GM23338 (cell line): ENCODE data around the gene FAM168A. TPM values are rescaled to one million over a fixed set of nuclear protein-coding genes. Genes with fewer than 3 reads are reported as not detected.

ENCODE experiments used
- ATAC-seq: fragments of 200-7000 bp; cut with Tn5 transposase; 3 replicates; pipeline ENCODE4 v1.9.1; 2020
- DNase-seq: peaks from one replicate; pipeline ENCODE4 v3.0.0-alpha.2; 2015; ENCODE audit warnings: low spot score
- H2AFZ ChIP-seq: fragments of 200-600 bp; sonication (generic); 2 replicates; pipeline ENCODE4 v1.8.0; 2016; ENCODE audit warnings: antibody characterized with exemption, mild to moderate bottlenecking, moderate library complexity
- H3F3A ChIP-seq: fragments of 200-600 bp; sonication (generic); replicated peaks from 2 replicates; pipeline ENCODE4 v1.8.0; 2017; ENCODE audit warnings: antibody characterized with exemption, mixed run types, low read depth
- H3K27ac ChIP-seq: fragments of 200-600 bp; sonication (generic); 2 replicates; pipeline ENCODE4 v1.6.1; 2016; ENCODE audit warnings: low read depth
- H3K27me3 ChIP-seq: fragments of 200-600 bp; sonication (generic); 2 replicates; pipeline ENCODE4 v1.8.0; 2016; ENCODE audit warnings: mild to moderate bottlenecking, mixed run types, moderate library complexity; ENCODE audit not compliant: insufficient read depth
- H3K36me3 ChIP-seq: fragments of 200-600 bp; sonication (generic); 2 replicates; pipeline ENCODE4 v1.8.0; 2016; ENCODE audit warnings: mild to moderate bottlenecking; ENCODE audit not compliant: insufficient read depth
- H3K4me1 ChIP-seq: fragments of 200-600 bp; sonication (generic); 2 replicates; pipeline ENCODE4 v1.8.0; 2016; ENCODE audit warnings: mild to moderate bottlenecking, moderate library complexity; ENCODE audit not compliant: insufficient read depth
- H3K4me2 ChIP-seq: fragments of 200-600 bp; sonication (generic); 2 replicates; pipeline ENCODE4 v1.7.1; 2017; ENCODE audit warnings: mixed run types
- H3K4me3 ChIP-seq: fragments of 200-600 bp; sonication (generic); 2 replicates; pipeline ENCODE4 v1.6.1; 2016; ENCODE audit warnings: mixed run types
- H3K79me2 ChIP-seq: fragments of 200-600 bp; sonication (generic); replicated peaks from 2 replicates; pipeline ENCODE4 v1.8.0; 2017; ENCODE audit warnings: mild to moderate bottlenecking; ENCODE audit not compliant: insufficient read depth
- H3K9me2 ChIP-seq: fragments of 200-600 bp; sonication (generic); 2 replicates; pipeline ENCODE4 v1.8.0; 2017; ENCODE audit not compliant: insufficient read depth
- H4K20me1 ChIP-seq: fragments of 200-600 bp; sonication (generic); replicated peaks from 2 replicates; pipeline ENCODE4 v1.8.0; 2017; ENCODE audit warnings: mild to moderate bottlenecking; ENCODE audit not compliant: insufficient read depth
- H3K27ac Mint-ChIP-seq: 2 replicates; pipeline ENCODE4 v1.8.0; 2020; ENCODE audit warnings: inconsistent platforms, mild to moderate bottlenecking, moderate library complexity, mixed read lengths
- H3K27me3 Mint-ChIP-seq: 3 replicates; pipeline ENCODE4 v1.8.0; 2022; ENCODE audit warnings: low read depth, mild to moderate bottlenecking, moderate library complexity, mixed read lengths, inconsistent platforms; ENCODE audit not compliant: insufficient read depth, poor library complexity
- H3K36me3 Mint-ChIP-seq: 3 replicates; pipeline ENCODE4 v1.8.0; 2021; ENCODE audit warnings: low read depth, mild to moderate bottlenecking, inconsistent platforms, moderate library complexity, mixed read lengths
- H3K4me1 Mint-ChIP-seq: 3 replicates; pipeline ENCODE4 v1.8.0; 2020; ENCODE audit warnings: mild to moderate bottlenecking, inconsistent platforms, mixed read lengths
- H3K4me3 Mint-ChIP-seq: 3 replicates; pipeline ENCODE4 v1.8.0; 2021; ENCODE audit warnings: moderate library complexity, mild to moderate bottlenecking, inconsistent platforms, mixed read lengths
- H3K9me3 Mint-ChIP-seq: 3 replicates; pipeline ENCODE4 v1.8.0; 2020; ENCODE audit warnings: moderate library complexity, mild to moderate bottlenecking, inconsistent platforms, mixed read lengths
- CREB1 ChIP-seq: fragments of 250-450 bp; sonication (Bioruptor Pico); IDR thresholded peaks from 2 replicates; pipeline ENCODE4 v1.5.0; 2020; ENCODE audit warnings: low read depth, mild to moderate bottlenecking, moderate library complexity
- EZH2 ChIP-seq: fragments of 200-600 bp; sonication (generic); IDR thresholded peaks from one replicate; pipeline ENCODE4 v1.8.0; 2017; ENCODE audit warnings: antibody characterized with exemption, mild to moderate bottlenecking, low read depth; ENCODE audit not compliant: unreplicated experiment
- EZH2phosphoT487 ChIP-seq: fragments of 200-600 bp; sonication (generic); IDR thresholded peaks from one replicate; pipeline ENCODE4 v1.8.1; 2018; ENCODE audit warnings: antibody characterized with exemption; ENCODE audit not compliant: unreplicated experiment
- JUNB ChIP-seq: IDR thresholded peaks from one replicate; pipeline ENCODE4 v1.6.1; 2016; ENCODE audit warnings: antibody characterized with exemption; ENCODE audit not compliant: unreplicated experiment
- NANOG ChIP-seq: IDR thresholded peaks from 2 replicates; pipeline ENCODE4 v1.6.1; 2016; ENCODE audit warnings: antibody characterized with exemption, borderline replicate concordance
- POLR2AphosphoS5 ChIP-seq: IDR thresholded peaks from 2 replicates; pipeline ENCODE4 v1.6.1; 2016; ENCODE audit warnings: antibody characterized with exemption, low read depth
- STAT1 ChIP-seq: IDR thresholded peaks from one replicate; pipeline ENCODE4 v1.6.1; 2016; ENCODE audit warnings: antibody characterized with exemption; ENCODE audit not compliant: unreplicated experiment
- ZNF114 ChIP-seq: fragments of 250-450 bp; sonication (Bioruptor Pico); IDR thresholded peaks from 2 replicates; pipeline ENCODE4 v1.5.0; 2020; ENCODE audit warnings: mild to moderate bottlenecking, moderate library complexity
- ZNF331 ChIP-seq: fragments of 250-450 bp; sonication (Bioruptor Pico); IDR thresholded peaks from 2 replicates; pipeline ENCODE4 v1.5.0; 2020; ENCODE audit warnings: low read depth, mild to moderate bottlenecking, moderate library complexity
- polyA plus RNA-seq: library from polyadenylated mRNA; unstranded; fragments of >200 nt; fragmentation: Nextera tagmentation; extraction: Ambion mirVana; gene quantifications from 2 replicates; pipeline ENCODE4 v1.2.1, GENCODE V29; 2016
- total RNA-seq: library from RNA; depleted of rRNA; stranded (reverse); fragments of >200 nt; shearing (Covaris generic); gene quantifications from 2 replicates; pipeline ENCODE4 v1.2.3, GENCODE V29; 2014
- TF ChIP-seq, protein P1 (sequence below): fragments of 250-450 bp; sonication (Bioruptor Pico); IDR thresholded peaks from 2 replicates; pipeline ENCODE4 v1.5.0; 2020; ENCODE audit warnings: mild to moderate bottlenecking, moderate library complexity
- TF ChIP-seq, protein P2 (sequence below): IDR thresholded peaks from one replicate; pipeline ENCODE4 v1.6.1; 2018; ENCODE audit warnings: antibody characterized with exemption; ENCODE audit not compliant: unreplicated experiment
- TF ChIP-seq, protein P3 (sequence below), 2 experiments: fragments of 200-600 bp in 1 of 2; sonication (generic) in 1 of 2; conservative IDR thresholded peaks; 2 replicates each; pipeline versions ENCODE4 v1.5.1 to v1.6.1; 2016 to 2017; ENCODE audit warnings: antibody characterized with exemption in 2 of 2, low read depth in 2 of 2, mild to moderate bottlenecking in 2 of 2, moderate library complexity in 1 of 2
- TF ChIP-seq, protein P4 (sequence below): IDR thresholded peaks from 2 replicates; pipeline ENCODE4 v1.6.1; 2016; ENCODE audit warnings: antibody characterized with exemption

The FAM168A gene
- total and polyA plus RNA-seq, 2 experiments from 2014 or later: 8.0 to 20.3 TPM

DNA sequence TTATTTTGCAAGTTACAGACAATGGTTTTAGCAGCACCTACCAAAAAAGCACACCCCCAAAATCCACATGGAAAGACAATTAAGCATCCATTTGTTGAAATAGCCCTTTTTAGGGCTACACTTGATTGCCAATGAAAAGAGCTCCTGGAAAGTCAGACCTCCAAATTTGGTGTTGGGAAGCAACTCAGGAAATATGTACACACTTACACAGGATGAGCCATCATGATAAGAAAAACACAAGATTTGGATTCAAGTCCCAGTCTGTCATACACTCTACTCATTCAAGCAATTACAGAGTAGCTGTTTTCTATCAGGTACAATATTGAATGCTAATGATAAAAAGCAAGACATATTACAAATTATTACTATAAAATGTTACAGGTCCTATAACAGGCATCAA is 31.5 kb downstream of the FAM168A start:
- H3K4me2 ChIP-seq: no peak overlapping the region; the same call in 1 of the 2 replicates
- ATAC-seq (no peak), DNase-seq (no peak)
- H3K27ac Mint-ChIP-seq: no peak overlapping the region
- H3F3A ChIP-seq: no peaks in the 10 kb centered on the region
- TF ChIP-seq EZH2phosphoT487 (no peak), ZNF331 (CRISPR knock-in tag) (no peak), JUNB (no peak), POLR2AphosphoS5 (no peak), CREB1 (no peak), EZH2 (no peak), STAT1 (no peak), ZNF114 (CRISPR knock-in tag) (no peak), NANOG (no peak)
- TF ChIP-seq, protein P1, sequence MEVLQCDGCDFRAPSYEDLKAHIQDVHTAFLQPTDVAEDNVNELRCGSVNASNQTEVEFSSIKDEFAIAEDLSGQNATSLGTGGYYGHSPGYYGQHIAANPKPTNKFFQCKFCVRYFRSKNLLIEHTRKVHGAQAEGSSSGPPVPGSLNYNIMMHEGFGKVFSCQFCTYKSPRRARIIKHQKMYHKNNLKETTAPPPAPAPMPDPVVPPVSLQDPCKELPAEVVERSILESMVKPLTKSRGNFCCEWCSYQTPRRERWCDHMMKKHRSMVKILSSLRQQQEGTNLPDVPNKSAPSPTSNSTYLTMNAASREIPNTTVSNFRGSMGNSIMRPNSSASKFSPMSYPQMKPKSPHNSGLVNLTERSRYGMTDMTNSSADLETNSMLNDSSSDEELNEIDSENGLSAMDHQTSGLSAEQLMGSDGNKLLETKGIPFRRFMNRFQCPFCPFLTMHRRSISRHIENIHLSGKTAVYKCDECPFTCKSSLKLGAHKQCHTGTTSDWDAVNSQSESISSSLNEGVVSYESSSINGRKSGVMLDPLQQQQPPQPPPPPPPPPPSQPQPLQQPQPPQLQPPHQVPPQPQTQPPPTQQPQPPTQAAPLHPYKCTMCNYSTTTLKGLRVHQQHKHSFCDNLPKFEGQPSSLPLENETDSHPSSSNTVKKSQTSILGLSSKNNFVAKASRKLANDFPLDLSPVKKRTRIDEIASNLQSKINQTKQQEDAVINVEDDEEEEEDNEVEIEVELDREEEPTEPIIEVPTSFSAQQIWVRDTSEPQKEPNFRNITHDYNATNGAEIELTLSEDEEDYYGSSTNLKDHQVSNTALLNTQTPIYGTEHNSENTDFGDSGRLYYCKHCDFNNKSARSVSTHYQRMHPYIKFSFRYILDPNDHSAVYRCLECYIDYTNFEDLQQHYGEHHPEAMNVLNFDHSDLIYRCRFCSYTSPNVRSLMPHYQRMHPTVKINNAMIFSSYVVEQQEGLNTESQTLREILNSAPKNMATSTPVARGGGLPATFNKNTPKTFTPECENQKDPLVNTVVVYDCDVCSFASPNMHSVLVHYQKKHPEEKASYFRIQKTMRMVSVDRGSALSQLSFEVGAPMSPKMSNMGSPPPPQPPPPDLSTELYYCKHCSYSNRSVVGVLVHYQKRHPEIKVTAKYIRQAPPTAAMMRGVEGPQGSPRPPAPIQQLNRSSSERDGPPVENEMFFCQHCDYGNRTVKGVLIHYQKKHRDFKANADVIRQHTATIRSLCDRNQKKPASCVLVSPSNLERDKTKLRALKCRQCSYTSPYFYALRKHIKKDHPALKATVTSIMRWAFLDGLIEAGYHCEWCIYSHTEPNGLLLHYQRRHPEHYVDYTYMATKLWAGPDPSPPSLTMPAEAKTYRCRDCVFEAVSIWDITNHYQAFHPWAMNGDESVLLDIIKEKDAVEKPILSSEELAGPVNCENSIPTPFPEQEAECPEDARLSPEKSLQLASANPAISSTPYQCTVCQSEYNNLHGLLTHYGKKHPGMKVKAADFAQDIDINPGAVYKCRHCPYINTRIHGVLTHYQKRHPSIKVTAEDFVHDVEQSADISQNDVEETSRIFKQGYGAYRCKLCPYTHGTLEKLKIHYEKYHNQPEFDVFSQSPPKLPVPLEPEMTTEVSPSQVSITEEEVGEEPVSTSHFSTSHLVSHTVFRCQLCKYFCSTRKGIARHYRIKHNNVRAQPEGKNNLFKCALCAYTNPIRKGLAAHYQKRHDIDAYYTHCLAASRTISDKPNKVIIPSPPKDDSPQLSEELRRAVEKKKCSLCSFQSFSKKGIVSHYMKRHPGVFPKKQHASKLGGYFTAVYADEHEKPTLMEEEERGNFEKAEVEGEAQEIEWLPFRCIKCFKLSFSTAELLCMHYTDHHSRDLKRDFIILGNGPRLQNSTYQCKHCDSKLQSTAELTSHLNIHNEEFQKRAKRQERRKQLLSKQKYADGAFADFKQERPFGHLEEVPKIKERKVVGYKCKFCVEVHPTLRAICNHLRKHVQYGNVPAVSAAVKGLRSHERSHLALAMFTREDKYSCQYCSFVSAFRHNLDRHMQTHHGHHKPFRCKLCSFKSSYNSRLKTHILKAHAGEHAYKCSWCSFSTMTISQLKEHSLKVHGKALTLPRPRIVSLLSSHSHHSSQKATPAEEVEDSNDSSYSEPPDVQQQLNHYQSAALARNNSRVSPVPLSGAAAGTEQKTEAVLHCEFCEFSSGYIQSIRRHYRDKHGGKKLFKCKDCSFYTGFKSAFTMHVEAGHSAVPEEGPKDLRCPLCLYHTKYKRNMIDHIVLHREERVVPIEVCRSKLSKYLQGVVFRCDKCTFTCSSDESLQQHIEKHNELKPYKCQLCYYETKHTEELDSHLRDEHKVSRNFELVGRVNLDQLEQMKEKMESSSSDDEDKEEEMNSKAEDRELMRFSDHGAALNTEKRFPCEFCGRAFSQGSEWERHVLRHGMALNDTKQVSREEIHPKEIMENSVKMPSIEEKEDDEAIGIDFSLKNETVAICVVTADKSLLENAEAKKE (CRISPR knock-in tag): no peak
- TF ChIP-seq, protein P2, sequence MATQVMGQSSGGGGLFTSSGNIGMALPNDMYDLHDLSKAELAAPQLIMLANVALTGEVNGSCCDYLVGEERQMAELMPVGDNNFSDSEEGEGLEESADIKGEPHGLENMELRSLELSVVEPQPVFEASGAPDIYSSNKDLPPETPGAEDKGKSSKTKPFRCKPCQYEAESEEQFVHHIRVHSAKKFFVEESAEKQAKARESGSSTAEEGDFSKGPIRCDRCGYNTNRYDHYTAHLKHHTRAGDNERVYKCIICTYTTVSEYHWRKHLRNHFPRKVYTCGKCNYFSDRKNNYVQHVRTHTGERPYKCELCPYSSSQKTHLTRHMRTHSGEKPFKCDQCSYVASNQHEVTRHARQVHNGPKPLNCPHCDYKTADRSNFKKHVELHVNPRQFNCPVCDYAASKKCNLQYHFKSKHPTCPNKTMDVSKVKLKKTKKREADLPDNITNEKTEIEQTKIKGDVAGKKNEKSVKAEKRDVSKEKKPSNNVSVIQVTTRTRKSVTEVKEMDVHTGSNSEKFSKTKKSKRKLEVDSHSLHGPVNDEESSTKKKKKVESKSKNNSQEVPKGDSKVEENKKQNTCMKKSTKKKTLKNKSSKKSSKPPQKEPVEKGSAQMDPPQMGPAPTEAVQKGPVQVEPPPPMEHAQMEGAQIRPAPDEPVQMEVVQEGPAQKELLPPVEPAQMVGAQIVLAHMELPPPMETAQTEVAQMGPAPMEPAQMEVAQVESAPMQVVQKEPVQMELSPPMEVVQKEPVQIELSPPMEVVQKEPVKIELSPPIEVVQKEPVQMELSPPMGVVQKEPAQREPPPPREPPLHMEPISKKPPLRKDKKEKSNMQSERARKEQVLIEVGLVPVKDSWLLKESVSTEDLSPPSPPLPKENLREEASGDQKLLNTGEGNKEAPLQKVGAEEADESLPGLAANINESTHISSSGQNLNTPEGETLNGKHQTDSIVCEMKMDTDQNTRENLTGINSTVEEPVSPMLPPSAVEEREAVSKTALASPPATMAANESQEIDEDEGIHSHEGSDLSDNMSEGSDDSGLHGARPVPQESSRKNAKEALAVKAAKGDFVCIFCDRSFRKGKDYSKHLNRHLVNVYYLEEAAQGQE: no peak
- TF ChIP-seq, protein P3, sequence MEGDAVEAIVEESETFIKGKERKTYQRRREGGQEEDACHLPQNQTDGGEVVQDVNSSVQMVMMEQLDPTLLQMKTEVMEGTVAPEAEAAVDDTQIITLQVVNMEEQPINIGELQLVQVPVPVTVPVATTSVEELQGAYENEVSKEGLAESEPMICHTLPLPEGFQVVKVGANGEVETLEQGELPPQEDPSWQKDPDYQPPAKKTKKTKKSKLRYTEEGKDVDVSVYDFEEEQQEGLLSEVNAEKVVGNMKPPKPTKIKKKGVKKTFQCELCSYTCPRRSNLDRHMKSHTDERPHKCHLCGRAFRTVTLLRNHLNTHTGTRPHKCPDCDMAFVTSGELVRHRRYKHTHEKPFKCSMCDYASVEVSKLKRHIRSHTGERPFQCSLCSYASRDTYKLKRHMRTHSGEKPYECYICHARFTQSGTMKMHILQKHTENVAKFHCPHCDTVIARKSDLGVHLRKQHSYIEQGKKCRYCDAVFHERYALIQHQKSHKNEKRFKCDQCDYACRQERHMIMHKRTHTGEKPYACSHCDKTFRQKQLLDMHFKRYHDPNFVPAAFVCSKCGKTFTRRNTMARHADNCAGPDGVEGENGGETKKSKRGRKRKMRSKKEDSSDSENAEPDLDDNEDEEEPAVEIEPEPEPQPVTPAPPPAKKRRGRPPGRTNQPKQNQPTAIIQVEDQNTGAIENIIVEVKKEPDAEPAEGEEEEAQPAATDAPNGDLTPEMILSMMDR (conservative IDR thresholded peaks at IDR 0.05; ENCODE audit: low read depth in 2 of 2): no peak
- TF ChIP-seq, protein P4, sequence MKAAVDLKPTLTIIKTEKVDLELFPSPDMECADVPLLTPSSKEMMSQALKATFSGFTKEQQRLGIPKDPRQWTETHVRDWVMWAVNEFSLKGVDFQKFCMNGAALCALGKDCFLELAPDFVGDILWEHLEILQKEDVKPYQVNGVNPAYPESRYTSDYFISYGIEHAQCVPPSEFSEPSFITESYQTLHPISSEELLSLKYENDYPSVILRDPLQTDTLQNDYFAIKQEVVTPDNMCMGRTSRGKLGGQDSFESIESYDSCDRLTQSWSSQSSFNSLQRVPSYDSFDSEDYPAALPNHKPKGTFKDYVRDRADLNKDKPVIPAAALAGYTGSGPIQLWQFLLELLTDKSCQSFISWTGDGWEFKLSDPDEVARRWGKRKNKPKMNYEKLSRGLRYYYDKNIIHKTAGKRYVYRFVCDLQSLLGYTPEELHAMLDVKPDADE: no peak
- H3K36me3 Mint-ChIP-seq: peaks cover 3% of the 10 kb centered on the region; the same call in 1 of the 3 replicates
- no peak overlapping the region for H3K4me3 Mint-ChIP-seq
- no peak overlapping the region for H3K4me3 ChIP-seq
- H3K4me1 Mint-ChIP-seq: peaks cover 22% of the 10 kb centered on the region
- 0 out of 3 replicates have a peak, but pooled peaks cover 3% of the 10 kb centered on the region for H3K9me3 Mint-ChIP-seq
- no peak overlapping the region for H2AFZ ChIP-seq
- H3K9me2 ChIP-seq: no peaks in the 10 kb centered on the region
- no peaks in the 10 kb centered on the region for H3K36me3 ChIP-seq
- no peak overlapping the region for H3K27ac ChIP-seq
- H3K4me1 ChIP-seq: peaks cover 24% of the 10 kb centered on the region
- H3K79me2 ChIP-seq: peaks cover 52% of the 10 kb centered on the region
- peaks cover 7% of the 10 kb centered on the region for H4K20me1 ChIP-seq
- no peaks in the 10 kb centered on the region for H3K27me3 ChIP-seq
- H3K27me3 Mint-ChIP-seq: no peaks in the 10 kb centered on the region
